HG02763 (cell line): ENCODE results near the gene CLEC4A.
"Not testable (repeated sequence)": the region's sequence is repeated elsewhere in the genome, so short reads cannot be mapped to it uniquely, and the experiment has no call there.

Experiments used
- ATAC-seq: cut with Tn5 transposase; IDR thresholded peaks from one replicate; pipeline ENCODE4 v1.9.1; 2021; ENCODE audit warnings: mild to moderate bottlenecking, moderate library complexity; ENCODE audit not compliant: unreplicated experiment

CLEC4A gene

GRCh38 chr12:8133636-8134397, 10.4 kb downstream of the CLEC4A start:
- ATAC-seq: not testable (repeated sequence)

GRCh38 chr12:8134398-8134930, 11.0 kb downstream of the CLEC4A start:
- ATAC-seq: not testable (repeated sequence)

- not testable (repeated sequence) for ATAC-seq
Measured at GRCh38 chr12:8141647-8142046, 18.2 kb downstream of the CLEC4A start.

- no peak for ATAC-seq
Measured at GRCh38 chr12:8143261-8143660, 19.8 kb downstream of the CLEC4A start.

GRCh38 chr12:8145754-8146441, 22.5 kb downstream of the CLEC4A start:
- ATAC-seq: no peak

GRCh38 chr12:8146442-8146771, 23.0 kb downstream of the CLEC4A start:
- ATAC-seq: no peak

GRCh38 chr12:8154526-8154925, 31.1 kb downstream of the CLEC4A start:
- no peak for ATAC-seq

GRCh38 chr12:8156416-8156815, 33.0 kb downstream of the CLEC4A start:
- no peak for ATAC-seq

- no peak for ATAC-seq
Measured at GRCh38 chr12:8156845-8157244, 33.4 kb downstream of the CLEC4A start, which contains the start of gene ZNF705A. TSS of gene ZNF705A (plus strand) at chr12:8157015. CDS start at chr12:8172626, 15,611 bp downstream.

GRCh38 chr12:8157484-8158198, 34.2 kb downstream of the CLEC4A start:
- no peak for ATAC-seq

GRCh38 chr12:8172911-8173310, 49.5 kb downstream of the CLEC4A start:
- not testable (repeated sequence) for ATAC-seq

- not testable (repeated sequence) for ATAC-seq
Measured at GRCh38 chr12:8179989-8180585, 56.7 kb downstream of the CLEC4A start.

GRCh38 chr12:8181271-8181670, 57.9 kb downstream of the CLEC4A start:
- ATAC-seq: not testable (repeated sequence)

- ATAC-seq: not testable (repeated sequence)
Measured at GRCh38 chr12:8182923-8183322, 59.5 kb downstream of the CLEC4A start.

- ATAC-seq: not testable (repeated sequence)
Measured at GRCh38 chr12:8183346-8183745, 59.9 kb downstream of the CLEC4A start.

- ATAC-seq: not testable (repeated sequence)
Measured at GRCh38 chr12:8184206-8184605, 60.8 kb downstream of the CLEC4A start.

GRCh38 chr12:8188088-8188487, 64.7 kb downstream of the CLEC4A start:
- not testable (repeated sequence) for ATAC-seq
